HCEC 1CT (cell line): ENCODE measurements around the gene LMO7.
"Not testable (repeated sequence)": the region's sequence is repeated elsewhere in the genome, so short reads cannot be mapped to it uniquely, and the experiment has no call there.

Experiments used
- DNase-seq: peaks from one replicate; pipeline ENCODE4 v3.0.0-alpha.2; 2017

The LMO7 gene

GRCh38 chr13:75702476-75702875 is 66.3 kb downstream of the LMO7 start:
- no peak for DNase-seq

GRCh38 chr13:75703769-75704168 is 67.6 kb downstream of the LMO7 start:
- no peak for DNase-seq

- peak; percentile 44 for DNase-seq
These were observed 68.2 kb downstream of the LMO7 start for GRCh38 chr13:75704194-75704926.

- DNase-seq, result no peak
These were observed 68.8 kb downstream of the LMO7 start for GRCh38 chr13:75704927-75705288.

GRCh38 chr13:75705395-75705794 is 69.3 kb downstream of the LMO7 start:
- peak; percentile 90 for DNase-seq

- no peak for DNase-seq
These were observed 69.8 kb downstream of the LMO7 start for GRCh38 chr13:75705908-75706307.

- DNase-seq, result no peak
These were observed 77.7 kb downstream of the LMO7 start for GRCh38 chr13:75713852-75714251.

GRCh38 chr13:75715601-75716523 is 79.7 kb downstream of the LMO7 start:
- DNase-seq, result peak; percentile 24

- DNase-seq, result no peak
These were observed 81.4 kb downstream of the LMO7 start for GRCh38 chr13:75717525-75717924.

- DNase-seq, result no peak
These were observed 85.2 kb downstream of the LMO7 start for GRCh38 chr13:75721307-75721706.

- DNase-seq, result no peak
These were observed 87.8 kb downstream of the LMO7 start for GRCh38 chr13:75723901-75724300.

GRCh38 chr13:75724752-75725517 is 88.8 kb downstream of the LMO7 start:
- DNase-seq, result no peak

- no peak for DNase-seq
These were observed 89.6 kb downstream of the LMO7 start for GRCh38 chr13:75725736-75726135.

GRCh38 chr13:75726306-75726705 is 90.2 kb downstream of the LMO7 start:
- DNase-seq, result no peak

- DNase-seq, result not testable (repeated sequence)
These were observed 97.0 kb downstream of the LMO7 start for GRCh38 chr13:75733113-75733512.

GRCh38 chr13:75736173-75736572 is 100.0 kb downstream of the LMO7 start:
- DNase-seq, result no peak

GRCh38 chr13:75738841-75739240 is 102.7 kb downstream of the LMO7 start:
- DNase-seq, result no peak

GRCh38 chr13:75739244-75739868 is 103.2 kb downstream of the LMO7 start:
- DNase-seq, result peak; percentile 17

GRCh38 chr13:75740031-75740430 is 103.9 kb downstream of the LMO7 start:
- DNase-seq, result no peak

- DNase-seq, result not testable (repeated sequence)
These were observed 106.9 kb downstream of the LMO7 start for GRCh38 chr13:75743072-75743471.

GRCh38 chr13:75744127-75744526 is 108.0 kb downstream of the LMO7 start:
- DNase-seq, result no peak

GRCh38 chr13:75745387-75745786 is 109.3 kb downstream of the LMO7 start:
- DNase-seq, result no peak

GRCh38 chr13:75748874-75749273 is 112.7 kb downstream of the LMO7 start:
- DNase-seq, result no peak
